Measurements from ENCODE around the gene IL20RA. TPM values are rescaled to one million over a fixed set of nuclear protein-coding genes. Genes with fewer than 3 reads are reported as not detected.

Gene IL20RA
- total RNA-seq, 1 experiment from 2014 or later, result 0.03 TPM

Other genes with a start within 250 kb of the IL20RA start
- 1.4 and 3.0 TPM in 2 replicates for gene PEX7, start 222.4 kb downstream of the IL20RA start, total RNA-seq (2014; rRNA removed; shearing (Covaris generic); ENCODE audit: low replicate concordance)
- not detected in 2 replicates for gene SLC35D3, start 122.7 kb downstream of the IL20RA start, total RNA-seq (2014; rRNA removed; shearing (Covaris generic); ENCODE audit: low replicate concordance)
- gene IL22RA2, start 128.7 kb upstream of the IL20RA start, total RNA-seq (2014; rRNA removed; shearing (Covaris generic); ENCODE audit: low replicate concordance), result not detected in 2 replicates
- 53.9 and 76.7 TPM in 2 replicates for gene IFNGR1, start 174.4 kb upstream of the IL20RA start, total RNA-seq (2014; rRNA removed; shearing (Covaris generic); ENCODE audit: low replicate concordance)